Measurements from ENCODE around the gene RCL1. TPM values are rescaled to one million over a fixed set of nuclear protein-coding genes. Genes with fewer than 3 reads are reported as not detected.

Gene RCL1
- polyA plus RNA-seq, 1 donor from 2014 or later, result 16.0 TPM

DNA sequence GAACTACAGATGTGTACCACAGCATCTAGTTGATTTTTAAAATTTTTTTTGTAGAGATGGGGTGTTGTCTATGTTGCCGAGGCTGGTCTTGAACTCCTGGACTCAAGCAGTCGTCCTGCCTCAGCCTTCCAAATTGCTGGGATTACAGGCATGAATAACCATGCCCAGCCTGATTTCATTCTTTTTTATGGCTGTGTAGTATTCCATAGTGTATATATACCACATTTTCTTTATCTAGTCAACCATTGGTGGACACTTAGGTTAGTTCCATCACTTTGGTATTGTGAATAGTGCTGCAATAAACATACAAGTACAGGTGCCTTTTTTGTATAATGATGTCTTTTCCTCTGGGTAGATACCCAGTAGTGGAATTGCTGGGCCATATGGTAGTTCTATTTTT, 3.8 kb downstream of the RCL1 start:
- peaks cover 2% of the 10 kb centered on the region for H3K36me3 Mint-ChIP-seq
- no peaks in the 10 kb centered on the region for H3K27me3 Mint-ChIP-seq
- H3K4me3 Mint-ChIP-seq, result peak overlapping the region in 1 of 4 donors; percentile 15
- H3K4me1 Mint-ChIP-seq, result peaks cover 35 to 54% (median 35%) of the 10 kb centered on the region in 3 donors
- H3K9me3 Mint-ChIP-seq, result no peaks in the 10 kb centered on the region
- H3K27ac Mint-ChIP-seq, result no peak overlapping the region

GRCh38 chr9:4796988-4797853, 4.5 kb downstream of the RCL1 start:
- Mint-ChIP-seq H3K9me3 (no peaks in the 10 kb centered on the region), H3K27me3 (no peaks in the 10 kb centered on the region), H3K36me3 (peaks cover 2% of the 10 kb centered on the region), H3K4me3 (peak overlapping the region in 2 of 4 donors; percentile 46 to 55), H3K4me1 (peaks cover 32 to 49% (median 35%) of the 10 kb centered on the region in 3 donors), H3K27ac (peak overlapping the region; percentile 15 to 46 (median 30))

DNA sequence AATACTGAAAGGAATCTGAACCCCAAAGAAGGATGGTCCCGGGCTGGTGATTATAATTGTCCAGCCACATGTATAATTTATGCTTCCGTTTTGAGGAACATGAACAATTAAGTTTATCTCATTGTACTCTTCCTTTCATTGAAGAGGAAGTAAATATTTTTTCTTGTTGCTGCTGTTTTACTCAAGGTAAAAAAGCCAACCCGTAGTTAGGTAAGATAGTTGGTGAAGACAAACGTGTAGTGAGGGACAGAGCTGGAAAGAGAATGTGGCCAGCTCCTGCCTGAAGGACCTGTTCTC, 5.1 kb downstream of the RCL1 start:
- Mint-ChIP-seq H3K9me3 (no peaks in the 10 kb centered on the region), H3K27me3 (no peaks in the 10 kb centered on the region), H3K4me3 (peak overlapping the region in 3 of 4 donors; percentile 3 to 86 (median 46)), H3K27ac (peak overlapping the region; percentile 15 to 85 (median 30)), H3K36me3 (peaks cover 2% of the 10 kb centered on the region), H3K4me1 (peaks cover 32 to 48% (median 35%) of the 10 kb centered on the region in 3 donors)

GRCh38 chr9:4798281-4799032, 5.7 kb downstream of the RCL1 start:
- H3K9me3 Mint-ChIP-seq, result no peaks in the 10 kb centered on the region
- peaks cover 2% of the 10 kb centered on the region for H3K36me3 Mint-ChIP-seq
- no peaks in the 10 kb centered on the region for H3K27me3 Mint-ChIP-seq
- peaks cover 32 to 53% (median 35%) of the 10 kb centered on the region in 3 donors for H3K4me1 Mint-ChIP-seq
- H3K27ac Mint-ChIP-seq, result peak overlapping the region; percentile 30 to 90 (median 85)
- H3K4me3 Mint-ChIP-seq, result peak overlapping the region in 3 of 4 donors; percentile 3 to 86 (median 46)

DNA sequence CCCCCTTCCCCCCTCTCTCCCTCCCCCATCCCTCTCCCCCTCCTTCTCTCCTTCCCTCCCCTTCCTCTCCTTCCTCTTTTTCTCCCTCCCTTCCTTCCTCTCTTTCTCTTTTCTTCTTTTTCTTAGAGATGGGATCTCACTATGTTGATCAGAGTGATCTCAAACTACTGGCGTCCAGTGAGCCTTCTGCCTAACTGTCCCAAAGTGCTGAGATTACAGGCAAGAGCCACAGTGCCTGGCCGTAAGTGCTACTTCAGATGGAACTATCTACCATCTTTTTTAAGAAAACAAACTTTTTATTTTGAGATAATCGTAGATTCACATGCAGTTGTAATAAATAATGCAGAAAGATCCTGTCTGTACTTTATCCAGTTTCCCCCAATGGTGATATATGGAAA, 6.3 kb downstream of the RCL1 start:
- H3K4me1 Mint-ChIP-seq, result peaks cover 31 to 54% (median 32%) of the 10 kb centered on the region in 3 donors
- H3K9me3 Mint-ChIP-seq, result no peaks in the 10 kb centered on the region
- no peaks in the 10 kb centered on the region for H3K27me3 Mint-ChIP-seq
- H3K4me3 Mint-ChIP-seq, result no peak overlapping the region
- H3K36me3 Mint-ChIP-seq, result peaks cover 2% of the 10 kb centered on the region
- peak overlapping the region; percentile 41 to 90 (median 47) for H3K27ac Mint-ChIP-seq

DNA sequence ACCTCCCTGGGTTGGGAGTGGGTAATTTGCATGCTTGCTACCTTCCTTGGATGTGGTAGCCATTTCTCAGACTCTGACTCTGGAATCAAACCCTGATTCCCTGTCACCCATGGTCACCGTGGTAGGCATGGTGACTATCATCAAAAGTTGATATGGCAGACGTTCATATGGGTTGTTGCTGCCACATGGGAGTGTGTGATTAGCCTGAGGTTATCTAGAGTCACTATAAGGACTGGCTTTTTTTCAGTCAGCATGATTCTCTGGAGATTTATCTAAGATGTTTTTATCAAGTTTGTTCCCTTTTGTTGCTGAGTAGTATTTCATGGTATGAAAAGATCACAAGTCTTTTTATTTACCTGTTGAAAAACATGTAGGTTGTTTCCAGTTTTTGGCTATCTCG, 7.0 kb downstream of the RCL1 start:
- Mint-ChIP-seq H3K9me3 (no peaks in the 10 kb centered on the region), H3K4me1 (peaks cover 28 to 48% (median 28%) of the 10 kb centered on the region in 3 donors), H3K4me3 (no peak overlapping the region), H3K27me3 (no peaks in the 10 kb centered on the region), H3K27ac (peak overlapping the region in 2 of 3 donors; percentile 41 to 90), H3K36me3 (peaks cover 2% of the 10 kb centered on the region)

DNA sequence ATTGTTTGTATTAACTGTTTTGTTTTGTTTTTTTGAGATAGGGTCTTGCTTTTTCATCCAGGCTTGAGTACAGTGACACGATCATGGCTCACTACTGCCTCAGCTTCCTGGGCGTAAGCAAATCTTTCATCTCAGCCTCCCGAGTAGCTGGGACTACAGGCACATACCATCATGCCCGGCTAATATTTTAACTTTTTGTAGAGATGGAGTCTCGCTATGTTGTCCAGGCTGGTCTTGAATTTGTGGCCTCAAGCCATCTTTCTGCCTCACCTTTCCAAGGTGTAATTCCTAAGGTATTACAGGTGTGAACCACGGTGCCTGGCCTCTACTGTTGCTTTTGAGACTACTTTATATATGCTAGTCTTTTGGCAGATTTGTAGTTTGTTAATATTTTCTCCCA, 8.4 kb downstream of the RCL1 start:
- peaks cover 0 to 3% (median 0%) of the 10 kb centered on the region in 3 donors for H3K9me3 Mint-ChIP-seq
- peaks cover 2% of the 10 kb centered on the region for H3K36me3 Mint-ChIP-seq
- no peak overlapping the region for H3K27ac Mint-ChIP-seq
- peak overlapping the region in 1 of 4 donors; percentile 12 for H3K4me3 Mint-ChIP-seq
- H3K4me1 Mint-ChIP-seq, result peaks cover 22 to 42% (median 34%) of the 10 kb centered on the region in 3 donors
- H3K27me3 Mint-ChIP-seq, result no peaks in the 10 kb centered on the region

- H3K4me1 Mint-ChIP-seq, result peaks cover 18 to 33% (median 24%) of the 10 kb centered on the region in 3 donors
These were observed 11.2 kb downstream of the RCL1 start for GRCh38 chr9:4803670-4804530.

GRCh38 chr9:4804531-4805016, 11.8 kb downstream of the RCL1 start:
- Mint-ChIP-seq H3K4me3 (no peak overlapping the region), H3K4me1 (peaks cover 17 to 31% (median 21%) of the 10 kb centered on the region in 3 donors), H3K9me3 (peaks cover 2 to 17% (median 11%) of the 10 kb centered on the region in 3 donors), H3K27ac (no peak overlapping the region), H3K27me3 (no peaks in the 10 kb centered on the region), H3K36me3 (peaks cover 4% of the 10 kb centered on the region)

More at GRCh38 chr9:4803670-4804530, 11.2 kb downstream of the RCL1 start:
- Mint-ChIP-seq H3K9me3 (peaks cover 2 to 17% (median 11%) of the 10 kb centered on the region in 3 donors), H3K36me3 (peaks cover 4% of the 10 kb centered on the region), H3K27ac (peak overlapping the region in 1 of 3 donors; percentile 8), H3K27me3 (no peaks in the 10 kb centered on the region), H3K4me3 (peak overlapping the region in 1 of 4 donors; percentile 78)

DNA sequence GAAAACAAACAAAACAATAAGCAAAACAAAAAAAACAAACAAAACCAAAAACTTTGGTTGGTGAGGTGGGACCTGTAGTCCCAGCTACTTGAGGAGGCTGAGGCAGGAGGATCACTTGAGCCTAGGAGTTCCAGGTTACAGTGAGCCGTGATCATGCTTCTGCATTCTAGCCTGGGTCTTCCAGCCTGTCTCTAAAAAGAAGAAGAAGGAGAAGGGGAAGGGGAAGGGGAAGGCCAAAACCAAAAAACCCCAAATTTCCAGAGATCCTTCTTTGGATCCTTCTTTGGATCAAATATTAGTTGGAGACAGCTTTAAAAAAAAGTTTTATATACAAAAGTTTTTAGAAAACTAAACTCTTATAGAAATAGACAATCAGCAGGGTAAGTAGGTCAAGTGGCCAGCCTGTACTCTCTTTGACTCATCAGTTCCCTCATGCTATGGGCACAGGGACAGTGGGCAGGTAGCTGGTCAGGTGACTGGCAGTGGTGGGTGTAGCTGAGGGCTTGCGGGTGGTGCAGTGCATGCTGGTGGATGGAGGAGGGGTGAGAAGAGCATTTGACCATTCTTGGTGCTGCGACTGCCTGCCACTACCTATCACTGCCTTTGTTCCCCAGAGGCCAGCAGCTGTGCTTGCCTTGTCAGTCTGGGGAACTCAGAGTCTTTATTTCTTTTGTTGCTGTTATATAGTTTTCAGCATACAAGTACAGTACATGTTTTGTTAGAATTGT, 12.6 kb downstream of the RCL1 start:
- H3K36me3 Mint-ChIP-seq, result peaks cover 4% of the 10 kb centered on the region
- H3K9me3 Mint-ChIP-seq, result peaks cover 2 to 17% (median 11%) of the 10 kb centered on the region in 3 donors
- no peaks in the 10 kb centered on the region for H3K27me3 Mint-ChIP-seq
- H3K27ac Mint-ChIP-seq, result no peak overlapping the region
- peak overlapping the region in 1 of 4 donors; percentile 16 for H3K4me3 Mint-ChIP-seq
- H3K4me1 Mint-ChIP-seq, result peaks cover 14 to 27% (median 21%) of the 10 kb centered on the region in 3 donors

DNA sequence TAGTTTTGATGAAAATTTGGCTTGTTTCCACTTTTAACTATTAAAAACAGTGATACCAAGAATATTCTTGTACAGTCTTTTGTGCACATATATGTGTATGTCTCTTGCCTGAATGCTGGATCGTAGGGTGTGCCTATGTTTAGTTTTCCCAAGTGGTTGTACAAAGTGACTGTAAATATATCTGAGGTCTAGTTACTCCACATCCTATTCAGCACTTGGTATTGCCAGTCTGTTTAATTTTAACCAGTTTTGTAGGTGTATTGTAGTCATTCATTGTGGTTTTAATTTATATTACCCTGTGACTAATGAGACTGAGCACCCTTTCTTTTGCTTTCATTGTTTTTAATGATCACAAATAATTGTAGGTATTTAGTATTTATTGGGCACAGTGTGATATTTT, 17.8 kb downstream of the RCL1 start:
- Mint-ChIP-seq H3K27ac (no peak overlapping the region), H3K4me1 (peaks cover 39 to 55% (median 52%) of the 10 kb centered on the region in 3 donors), H3K4me3 (no peak overlapping the region), H3K27me3 (no peaks in the 10 kb centered on the region), H3K36me3 (peaks cover 5% of the 10 kb centered on the region), H3K9me3 (peaks cover 2 to 20% (median 13%) of the 10 kb centered on the region in 3 donors)

GRCh38 chr9:4811824-4812223, 19.1 kb downstream of the RCL1 start:
- peaks cover 5% of the 10 kb centered on the region for H3K36me3 Mint-ChIP-seq
- no peak overlapping the region for H3K27ac Mint-ChIP-seq
- H3K27me3 Mint-ChIP-seq, result no peaks in the 10 kb centered on the region
- no peak overlapping the region for H3K4me3 Mint-ChIP-seq
- peaks cover 38 to 59% (median 58%) of the 10 kb centered on the region in 3 donors for H3K4me1 Mint-ChIP-seq
- H3K9me3 Mint-ChIP-seq, result peaks cover 2 to 12% (median 8%) of the 10 kb centered on the region in 3 donors

DNA sequence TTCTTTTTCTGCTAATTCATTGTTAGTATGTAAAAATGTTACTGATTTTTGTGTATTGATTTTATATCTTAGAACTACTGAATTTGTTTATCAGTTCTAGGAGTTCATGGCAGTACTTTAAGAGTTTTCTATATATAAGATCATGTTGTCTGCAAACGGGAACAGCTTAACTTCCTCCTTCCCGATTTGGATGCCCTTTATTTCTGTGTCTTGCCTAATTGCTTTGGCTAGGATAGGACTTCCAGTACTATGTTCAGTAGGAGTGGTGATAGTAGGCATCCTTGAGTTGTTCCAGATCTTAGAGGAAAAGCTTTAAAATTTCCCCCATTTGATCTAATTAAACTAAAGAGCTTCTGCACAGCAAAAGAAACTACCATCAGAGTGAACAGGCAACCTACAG, 20.1 kb downstream of the RCL1 start:
- Mint-ChIP-seq H3K4me1 (peaks cover 39 to 57% (median 56%) of the 10 kb centered on the region in 3 donors), H3K27ac (peak overlapping the region in 1 of 3 donors; percentile 36), H3K27me3 (no peaks in the 10 kb centered on the region), H3K4me3 (peak overlapping the region; percentile 59 to 87 (median 68)), H3K9me3 (peaks cover 0 to 6% (median 4%) of the 10 kb centered on the region in 3 donors), H3K36me3 (peaks cover 4% of the 10 kb centered on the region)

All from IgD-negative memory B cell (primary cell).